Activated CD8-positive, alpha-beta T cell treated with anti-CD3 and anti-CD28 coated beads, Interleukin-2, amount 10 ng/mL, durations not matched to agents 7 days and 5 days (primary cell): ENCODE data around the gene CLEC12A. TPM values are rescaled to one million over a fixed set of nuclear protein-coding genes. Genes with fewer than 3 reads are reported as not detected.

Source experiments
- ATAC-seq: fragments of 150-1000 bp; cut with Tn5 transposase; one replicate; pipeline ENCODE4 v1.10.0; 2021; ENCODE audit warnings: moderate library complexity
- CTCF ChIA-PET: fragments of 350-600 bp; sonication (Branson Sonifier 250); formaldehyde crosslinking; loops from one replicate; lab custom pipeline; 2021; ENCODE audit warnings: antibody characterized with exemption; lab: Charles Lee
- POLR2A ChIA-PET: fragments of 350-600 bp; sonication (Branson Sonifier 250); formaldehyde crosslinking; loops from one replicate; lab custom pipeline; 2021; ENCODE audit warnings: antibody characterized with exemption; lab: Charles Lee
- DNase-seq: peaks from one replicate; pipeline ENCODE4 v3.0.0-alpha.2; 2020
- H3K27ac Mint-ChIP-seq: one replicate; pipeline ENCODE4 v1.8.0; 2021; ENCODE audit warnings: mild to moderate bottlenecking, mixed read lengths
- H3K27me3 Mint-ChIP-seq: one replicate; pipeline ENCODE4 v1.8.0; 2021; ENCODE audit warnings: low read depth, mixed read lengths
- H3K36me3 Mint-ChIP-seq: one replicate; pipeline ENCODE4 v1.8.0; 2021; ENCODE audit warnings: low read depth, mixed read lengths
- H3K4me1 Mint-ChIP-seq: one replicate; pipeline ENCODE4 v1.8.0; 2021; ENCODE audit warnings: low read depth, mixed read lengths
- H3K4me3 Mint-ChIP-seq: one replicate; pipeline ENCODE4 v1.8.0; 2021; ENCODE audit warnings: mild to moderate bottlenecking, mixed read lengths
- H3K9me3 Mint-ChIP-seq: one replicate; pipeline ENCODE4 v1.8.0; 2022; ENCODE audit warnings: mixed read lengths; ENCODE audit not compliant: insufficient read depth
- total RNA-seq, 2 experiments: library from RNA; stranded (reverse); gene quantifications; one replicate each; pipeline ENCODE4 v1.2.3, GENCODE V29; 2021

CLEC12A gene
- total RNA-seq: 1 to 10 TPM; 4.8 to 6.3 TPM

DNA sequence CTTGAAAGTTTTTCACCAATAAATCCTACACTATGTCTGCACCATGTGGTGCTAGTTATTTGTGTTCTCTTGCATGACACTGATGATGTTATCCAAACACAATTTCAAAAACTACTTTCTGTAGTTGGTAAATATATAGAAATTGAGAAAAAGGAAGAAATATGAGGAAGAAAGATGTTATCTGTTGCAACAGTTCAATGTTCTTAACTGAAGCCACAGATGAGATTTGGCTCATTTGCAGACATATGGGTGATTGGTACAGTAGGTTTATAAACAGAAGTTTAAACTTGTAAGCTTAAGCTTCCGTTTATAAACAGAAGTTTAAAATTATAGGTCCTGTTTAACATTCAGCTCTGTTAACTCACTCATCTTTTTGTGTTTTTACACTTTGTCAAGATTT lies at the start of gene CLEC12A:
TSS of gene CLEC12A (plus strand) at position 229 of the 400 bp plus-strand sequence. CDS start 188 bp downstream, outside the sequence.
- no peaks in the 10 kb centered on the region for H3K9me3 Mint-ChIP-seq
- peaks cover 14% of the 10 kb centered on the region for H3K36me3 Mint-ChIP-seq
- DNase-seq (no peak), ATAC-seq (no peak)
- H3K27ac Mint-ChIP-seq: no peak within 1 kb of the TSS
- no peak within 1 kb of the TSS for H3K4me3 Mint-ChIP-seq
- ChIA-PET CTCF (interaction anchor here (0.9 kb wide), 1 partner anchor 31 kb away, joined by 3 read pairs; no protein-coding TSS in a partner anchor), POLR2A (no interaction called here)
- no peaks in the 10 kb centered on the region for H3K4me1 Mint-ChIP-seq
- H3K27me3 Mint-ChIP-seq: no peaks in the 10 kb centered on the region

DNA sequence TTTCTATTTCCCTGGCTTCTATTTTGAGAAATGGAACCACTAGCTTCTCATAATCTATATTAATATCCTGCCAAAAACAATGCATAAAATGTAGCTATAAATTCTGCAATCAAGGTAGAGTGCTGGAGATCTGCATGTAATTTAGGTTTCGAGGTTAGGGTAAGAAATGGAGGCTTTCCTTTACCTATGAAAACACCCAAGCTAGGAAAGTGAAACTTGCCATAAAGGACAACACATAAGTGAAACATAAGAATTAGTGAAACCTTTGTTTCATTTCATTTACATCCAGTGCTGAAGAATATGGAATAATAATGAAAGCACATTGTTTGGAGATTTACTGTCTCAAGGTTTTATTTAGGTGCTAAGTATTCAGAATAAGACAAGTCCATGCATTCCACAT lies 48.8 kb upstream of the CLEC12A start:
- peak overlapping the region; percentile 48 for H3K27ac Mint-ChIP-seq
- no peaks in the 10 kb centered on the region for H3K9me3 Mint-ChIP-seq
- H3K4me3 Mint-ChIP-seq: peak overlapping the region; percentile 1
- ATAC-seq: peak; percentile 63
- peaks cover 13% of the 10 kb centered on the region for H3K36me3 Mint-ChIP-seq
- no peak for DNase-seq
- CTCF ChIA-PET: interaction anchor here (1.2 to 2.7 kb wide), 8 partner anchors 15 to 180 kb away, joined by 4 to 25 read pairs (median 6); no protein-coding TSS in a partner anchor
- H3K27me3 Mint-ChIP-seq: peaks cover 4% of the 10 kb centered on the region
- peaks cover 27% of the 10 kb centered on the region for H3K4me1 Mint-ChIP-seq
- POLR2A ChIA-PET: no interaction called here

DNA sequence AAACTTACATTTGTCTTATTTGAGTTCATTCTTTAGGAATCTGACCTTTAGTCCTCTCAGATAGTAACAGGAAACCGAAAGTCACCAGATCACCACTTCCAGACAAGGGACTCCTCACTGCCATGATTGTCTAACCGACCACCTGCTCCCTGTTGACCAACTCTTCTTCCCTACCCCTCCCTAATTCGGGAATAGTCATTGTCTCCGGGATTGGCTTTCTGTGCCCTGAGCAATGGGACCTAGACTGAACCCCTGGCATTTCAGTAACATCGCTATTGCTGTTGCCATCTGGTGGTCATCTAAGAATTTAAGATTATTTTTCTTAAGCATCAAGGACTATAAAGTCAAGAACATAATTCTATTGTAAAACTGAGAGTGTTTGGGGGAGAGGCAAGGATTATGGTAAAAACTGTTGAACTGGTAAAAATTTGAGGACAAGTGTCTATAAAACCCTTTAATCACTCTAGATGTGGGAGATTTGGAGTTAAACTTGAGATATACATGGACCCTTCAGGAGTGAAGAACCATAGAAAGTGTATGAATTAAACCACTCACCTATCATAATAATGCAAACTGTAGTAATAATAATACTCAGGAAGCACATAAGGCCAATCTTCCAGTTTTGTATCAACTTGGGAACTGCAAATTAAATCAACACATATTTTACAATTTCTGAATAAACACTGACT lies 45.4 kb upstream of the CLEC12A start:
- ChIA-PET CTCF (interaction anchor here (0.6 to 5.9 kb wide), 20 partner anchors 10 to 209 kb away, joined by 3 to 41 read pairs (median 4); no protein-coding TSS in a partner anchor), POLR2A (no interaction called here)
- ATAC-seq (peak; percentile 69), DNase-seq (peak; percentile 33)
- Mint-ChIP-seq H3K4me1 (peaks cover 37% of the 10 kb centered on the region), H3K27me3 (peaks cover 7% of the 10 kb centered on the region), H3K4me3 (peak overlapping the region; percentile 60), H3K9me3 (no peaks in the 10 kb centered on the region), H3K27ac (peak overlapping the region; percentile 77), H3K36me3 (peaks cover 6% of the 10 kb centered on the region)

DNA sequence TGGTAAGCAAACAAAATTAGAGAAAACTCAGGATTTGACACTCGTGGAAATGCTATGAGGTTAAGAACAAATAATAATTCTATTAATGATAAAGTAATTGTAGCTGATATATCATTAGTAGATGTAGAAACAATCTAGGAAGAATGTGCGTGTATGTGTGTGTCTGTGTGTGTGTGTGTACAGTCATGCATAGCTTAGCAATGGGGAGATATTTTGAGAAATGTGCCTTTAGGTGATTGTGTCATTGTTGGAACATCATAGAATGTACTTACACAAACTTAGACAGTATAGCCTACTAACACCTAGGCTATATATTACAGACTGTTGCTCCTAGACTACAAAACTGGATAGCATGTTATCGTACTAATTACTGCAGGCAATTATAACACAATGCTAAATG lies 44.3 kb upstream of the CLEC12A start:
- ATAC-seq (no peak), DNase-seq (no peak)
- CTCF ChIA-PET: interaction anchor here (1.0 to 5.9 kb wide), 7 partner anchors 13 to 184 kb away, joined by 3 to 29 read pairs (median 9); no protein-coding TSS in a partner anchor
- H3K4me3 Mint-ChIP-seq: no peak overlapping the region
- peaks cover 5% of the 10 kb centered on the region for H3K36me3 Mint-ChIP-seq
- peaks cover 7% of the 10 kb centered on the region for H3K27me3 Mint-ChIP-seq
- POLR2A ChIA-PET: interaction anchor here (1.8 kb wide), 1 partner anchor 113 kb away, joined by 6 read pairs; no protein-coding TSS in a partner anchor
- H3K27ac Mint-ChIP-seq: no peak overlapping the region
- no peaks in the 10 kb centered on the region for H3K9me3 Mint-ChIP-seq
- H3K4me1 Mint-ChIP-seq: peaks cover 34% of the 10 kb centered on the region

DNA sequence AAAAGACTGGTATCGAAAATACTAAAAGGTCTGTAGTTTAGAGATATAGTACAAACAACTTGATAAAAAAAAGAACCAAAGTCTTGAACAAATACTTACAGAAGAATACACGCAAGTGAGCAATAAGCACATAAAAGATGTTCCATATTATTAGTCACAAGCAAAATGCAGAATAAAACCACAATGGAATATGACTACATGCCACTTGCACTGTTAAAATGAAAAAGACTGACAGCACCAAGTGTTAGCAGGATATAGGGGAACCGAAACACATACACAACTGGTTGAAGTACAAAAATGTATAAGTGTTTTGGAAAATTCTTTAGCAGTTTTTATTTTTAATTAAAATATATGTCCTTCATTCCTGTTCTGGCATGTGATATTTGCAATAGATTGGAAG lies 42.6 kb upstream of the CLEC12A start:
- ChIA-PET POLR2A (interaction anchor here (0.7 to 1.8 kb wide), 2 partner anchors 21 to 115 kb away, joined by 3 to 6 read pairs; no protein-coding TSS in a partner anchor), CTCF (interaction anchor here (0.6 to 5.9 kb wide), 7 partner anchors 11 to 211 kb away, joined by 3 to 29 read pairs (median 4); partner anchors contain the start of gene CLEC2B)
- no peak overlapping the region for H3K4me3 Mint-ChIP-seq

DNA sequence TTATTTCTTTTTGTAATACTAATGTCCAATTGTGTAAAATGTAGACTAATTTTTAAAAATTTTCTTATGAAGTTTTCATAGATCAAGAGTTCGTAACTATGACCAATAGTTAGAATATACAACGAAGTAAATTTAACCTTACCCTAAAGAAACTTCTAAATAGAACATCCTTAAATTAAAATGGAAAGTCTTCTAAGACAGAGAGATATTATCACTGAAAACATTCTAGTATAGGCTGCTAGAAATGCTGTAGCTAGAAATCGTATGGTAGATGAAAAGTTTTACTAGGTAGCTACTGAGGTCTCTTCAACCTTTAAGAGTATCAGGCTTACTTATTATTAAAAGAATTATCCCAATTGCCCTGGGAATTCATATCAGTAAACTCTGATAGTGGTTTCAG lies 40.0 kb upstream of the CLEC12A start:
- ChIA-PET POLR2A (no interaction called here), CTCF (interaction anchor here (0.9 to 1.4 kb wide), 5 partner anchors 9 to 180 kb away, joined by 3 to 7 read pairs (median 4); no protein-coding TSS in a partner anchor)
- H3K4me1 Mint-ChIP-seq: peaks cover 9% of the 10 kb centered on the region
- H3K27ac Mint-ChIP-seq: no peak overlapping the region
- no peak overlapping the region for H3K4me3 Mint-ChIP-seq
- H3K9me3 Mint-ChIP-seq: no peaks in the 10 kb centered on the region
- H3K27me3 Mint-ChIP-seq: peaks cover 9% of the 10 kb centered on the region
- no peaks in the 10 kb centered on the region for H3K36me3 Mint-ChIP-seq
- ATAC-seq: no peak
- DNase-seq: no peak

More for the DNA sequence above, 42.6 kb upstream of the CLEC12A start:
- H3K4me1 Mint-ChIP-seq: peaks cover 19% of the 10 kb centered on the region
- no peaks in the 10 kb centered on the region for H3K9me3 Mint-ChIP-seq
- no peaks in the 10 kb centered on the region for H3K36me3 Mint-ChIP-seq
- no peak overlapping the region for H3K27ac Mint-ChIP-seq
- H3K27me3 Mint-ChIP-seq: peaks cover 9% of the 10 kb centered on the region
- no peak for DNase-seq
- no peak for ATAC-seq

DNA sequence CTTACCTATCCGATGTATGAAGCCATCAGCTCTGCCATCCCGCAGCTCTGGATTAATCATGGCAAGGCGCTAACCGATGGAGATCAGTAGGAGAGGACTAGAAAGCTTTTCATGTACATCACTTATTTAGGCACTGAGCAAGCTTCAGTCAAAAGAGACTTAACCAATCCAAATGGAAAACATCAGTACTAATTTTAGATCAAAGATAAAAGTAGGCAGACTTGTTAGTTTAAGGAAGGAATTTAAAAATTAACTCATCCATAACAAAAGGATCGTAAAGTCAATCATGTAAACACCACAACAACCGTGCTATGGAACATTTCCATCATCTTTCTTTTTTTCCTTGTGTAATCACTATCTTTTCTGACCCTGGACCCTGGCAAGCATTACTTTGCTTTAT lies 38.9 kb upstream of the CLEC12A start, which contains the start of gene CLEC2A:
TSS of gene CLEC2A (minus strand) at position 101 of the 400 bp plus-strand sequence. CDS start at position 60, 41 bp downstream.
- Mint-ChIP-seq H3K27me3 (peaks cover 4% of the 10 kb centered on the region), H3K4me3 (no peak within 1 kb of the TSS), H3K27ac (no peak within 1 kb of the TSS), H3K4me1 (peaks cover 9% of the 10 kb centered on the region), H3K9me3 (no peaks in the 10 kb centered on the region), H3K36me3 (no peaks in the 10 kb centered on the region)
- no peak for ATAC-seq
- DNase-seq: no peak
- ChIA-PET POLR2A (no interaction called here), CTCF (interaction anchor here (0.7 to 1.3 kb wide), 6 partner anchors 8 to 181 kb away, joined by 3 to 7 read pairs (median 4); no protein-coding TSS in a partner anchor)

DNA sequence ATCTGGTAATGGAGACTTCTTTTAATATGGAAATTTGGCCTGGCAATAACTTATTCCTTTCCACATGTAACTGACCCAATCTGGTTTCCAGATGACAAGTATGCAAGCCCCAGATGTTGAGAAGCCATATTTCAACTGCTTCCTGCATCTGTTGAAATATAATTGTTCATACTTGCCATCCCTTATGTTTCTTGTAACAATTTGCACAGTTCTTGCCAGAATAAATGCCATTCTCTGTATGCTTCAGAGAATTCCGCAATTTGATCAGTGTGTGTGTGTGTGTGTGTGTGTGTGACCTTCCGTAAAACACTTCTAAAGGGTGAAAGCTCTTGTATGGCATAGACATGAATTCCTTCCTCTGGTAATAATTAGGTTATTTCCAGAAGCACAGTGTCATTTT lies 37.3 kb upstream of the CLEC12A start:
- no peak overlapping the region for H3K4me3 Mint-ChIP-seq
- no peaks in the 10 kb centered on the region for H3K4me1 Mint-ChIP-seq
- no peak overlapping the region for H3K27ac Mint-ChIP-seq
- DNase-seq: no peak
- ChIA-PET POLR2A (no interaction called here), CTCF (interaction anchor here (0.6 to 2.2 kb wide), 2 partner anchors 16 to 120 kb away, joined by 3 to 8 read pairs; no protein-coding TSS in a partner anchor)
- no peak for ATAC-seq
- no peaks in the 10 kb centered on the region for H3K36me3 Mint-ChIP-seq
- no peaks in the 10 kb centered on the region for H3K9me3 Mint-ChIP-seq
- H3K27me3 Mint-ChIP-seq: peaks cover 6% of the 10 kb centered on the region

DNA sequence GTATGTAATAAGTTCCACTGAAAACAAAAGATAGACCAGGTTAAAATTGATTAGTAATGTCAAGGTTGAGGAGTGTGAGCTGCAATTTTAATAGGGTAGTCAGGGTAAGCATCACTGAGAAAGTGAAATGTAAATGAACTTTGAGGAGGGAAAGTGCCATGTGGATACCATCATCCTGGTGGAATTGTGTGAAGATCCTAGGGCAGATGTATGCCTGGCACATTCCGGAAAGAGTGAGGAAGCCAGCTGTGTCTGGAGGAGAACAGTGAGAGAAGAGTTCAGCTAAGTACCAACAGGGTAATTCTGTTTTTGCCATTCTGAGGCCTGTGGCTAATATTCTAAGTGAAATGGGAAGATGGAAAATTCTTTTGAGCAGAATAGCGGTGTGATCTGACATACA lies 36.2 kb upstream of the CLEC12A start:
- no peak for DNase-seq
- ChIA-PET CTCF (interaction anchor here (2.2 kb wide), 1 partner anchor 122 kb away, joined by 8 read pairs; no protein-coding TSS in a partner anchor), POLR2A (no interaction called here)
- ATAC-seq: no peak
- Mint-ChIP-seq H3K36me3 (no peaks in the 10 kb centered on the region), H3K4me3 (no peak overlapping the region), H3K4me1 (no peaks in the 10 kb centered on the region), H3K27ac (no peak overlapping the region), H3K27me3 (peaks cover 11% of the 10 kb centered on the region), H3K9me3 (no peaks in the 10 kb centered on the region)

DNA sequence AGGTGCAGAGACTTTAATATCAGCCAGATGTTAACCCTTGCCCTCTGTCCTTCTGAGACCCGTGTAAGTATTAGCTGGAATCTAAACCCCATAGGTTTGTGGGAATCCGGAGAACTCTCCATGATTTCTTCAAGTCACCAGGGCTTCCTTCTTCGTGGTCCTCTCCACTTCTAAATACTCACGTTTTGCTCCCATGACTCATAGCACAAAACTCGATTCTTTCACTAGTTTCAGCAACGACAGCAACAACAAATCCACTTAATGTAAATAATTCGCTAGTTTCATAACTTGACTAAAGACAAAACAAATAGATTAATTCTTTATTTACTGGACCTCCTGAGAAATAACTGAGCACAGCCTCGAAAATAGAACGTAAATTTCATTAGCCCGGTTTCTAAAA lies 34.6 kb upstream of the CLEC12A start:
- ChIA-PET POLR2A (no interaction called here), CTCF (interaction anchor here (0.7 kb wide), 1 partner anchor 186 kb away, joined by 3 read pairs; no protein-coding TSS in a partner anchor)
- DNase-seq (no peak), ATAC-seq (no peak)
- H3K4me1 Mint-ChIP-seq: peaks cover 5% of the 10 kb centered on the region
- H3K9me3 Mint-ChIP-seq: no peaks in the 10 kb centered on the region
- no peak overlapping the region for H3K27ac Mint-ChIP-seq
- no peak overlapping the region for H3K4me3 Mint-ChIP-seq
- H3K27me3 Mint-ChIP-seq: peaks cover 14% of the 10 kb centered on the region
- H3K36me3 Mint-ChIP-seq: no peaks in the 10 kb centered on the region

DNA sequence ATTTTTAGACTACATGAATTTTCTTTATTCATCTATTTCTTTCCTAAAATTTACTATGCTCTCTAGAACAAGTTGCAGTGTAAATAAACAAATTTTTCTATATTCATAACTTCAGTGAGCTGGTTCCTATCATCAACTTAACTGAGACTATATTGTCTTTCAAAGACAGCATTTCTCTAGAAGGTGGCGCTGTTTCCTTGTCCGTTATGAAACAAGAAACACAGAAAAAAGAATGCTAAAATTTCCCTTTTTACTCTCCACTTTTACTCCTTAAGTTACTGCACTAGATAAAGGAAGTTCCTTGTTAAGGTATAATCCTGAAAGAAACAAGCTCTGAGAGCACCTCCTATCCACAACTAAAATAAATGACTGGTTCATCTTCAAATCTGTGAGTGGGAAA lies 30.8 kb upstream of the CLEC12A start:
- H3K27me3 Mint-ChIP-seq: peaks cover 13% of the 10 kb centered on the region
- H3K36me3 Mint-ChIP-seq: no peaks in the 10 kb centered on the region
- CTCF ChIA-PET: interaction anchor here (0.6 to 4.7 kb wide), 52 partner anchors 8 to 254 kb away, joined by 3 to 59 read pairs (median 5); partner anchors contain the start of genes CD69, CLEC12A, CLEC12B and CLEC1B
- POLR2A ChIA-PET: interaction anchor here (1.1 kb wide), 1 partner anchor 127 kb away, joined by 6 read pairs; no protein-coding TSS in a partner anchor
- no peak for ATAC-seq
- H3K27ac Mint-ChIP-seq: no peak overlapping the region
- no peak overlapping the region for H3K4me3 Mint-ChIP-seq
- peaks cover 19% of the 10 kb centered on the region for H3K4me1 Mint-ChIP-seq
- peaks cover 4% of the 10 kb centered on the region for H3K9me3 Mint-ChIP-seq
- peak; percentile 48 for DNase-seq
